RWPE2 (cell line): Measurements from ENCODE around the gene TXNIP.

ENCODE experiments used
- ATAC-seq: fragments of 200-7000 bp; cut with Tn5 transposase; 3 replicates; pipeline ENCODE4 v1.9.1; 2021; ENCODE audit warnings: low read depth
- DNase-seq: peaks from one replicate; pipeline ENCODE4 v3.0.0-alpha.2; 2020; ENCODE audit warnings: low spot score
- H3K27ac ChIP-seq: fragments of 450-650 bp; 2 replicates; pipeline ENCODE4 v1.5.1; 2017; ENCODE audit warnings: mild to moderate bottlenecking; ENCODE audit not compliant: poor library complexity, severe bottlenecking
- H3K27me3 ChIP-seq: fragments of 250-450 bp; sonication (Bioruptor Pico); 2 replicates; pipeline ENCODE4 v1.5.1; 2021; ENCODE audit warnings: mild to moderate bottlenecking, moderate library complexity; ENCODE audit not compliant: insufficient read depth, poor library complexity, severe bottlenecking
- H3K36me3 ChIP-seq: fragments of 250-450 bp; sonication (Bioruptor Pico); 2 replicates; pipeline ENCODE4 v1.5.1; 2020; ENCODE audit warnings: low read depth, mild to moderate bottlenecking, moderate library complexity
- H3K4me1 ChIP-seq: fragments of 250-450 bp; sonication (Bioruptor Pico); 2 replicates; pipeline ENCODE4 v1.5.1; 2021; ENCODE audit warnings: mild to moderate bottlenecking, moderate library complexity; ENCODE audit not compliant: insufficient read depth, poor library complexity, severe bottlenecking
- H3K4me3 ChIP-seq: fragments of 250-450 bp; sonication (Bioruptor Pico); 2 replicates; pipeline ENCODE4 v1.5.1; 2021; ENCODE audit warnings: mild to moderate bottlenecking, moderate library complexity; ENCODE audit not compliant: severe bottlenecking
- H3K9me3 ChIP-seq: fragments of 250-450 bp; sonication (Bioruptor Pico); 2 replicates; pipeline ENCODE4 v1.5.1; 2021; ENCODE audit warnings: mild to moderate bottlenecking, moderate library complexity; ENCODE audit not compliant: severe bottlenecking
- TF ChIP-seq, protein P1 (sequence below): fragments of 450-650 bp; IDR thresholded peaks from one replicate; pipeline ENCODE4 v1.5.1; 2017; ENCODE audit warnings: mild to moderate bottlenecking, moderate library complexity; ENCODE audit not compliant: poor library complexity, severe bottlenecking

The TXNIP gene

DNA sequence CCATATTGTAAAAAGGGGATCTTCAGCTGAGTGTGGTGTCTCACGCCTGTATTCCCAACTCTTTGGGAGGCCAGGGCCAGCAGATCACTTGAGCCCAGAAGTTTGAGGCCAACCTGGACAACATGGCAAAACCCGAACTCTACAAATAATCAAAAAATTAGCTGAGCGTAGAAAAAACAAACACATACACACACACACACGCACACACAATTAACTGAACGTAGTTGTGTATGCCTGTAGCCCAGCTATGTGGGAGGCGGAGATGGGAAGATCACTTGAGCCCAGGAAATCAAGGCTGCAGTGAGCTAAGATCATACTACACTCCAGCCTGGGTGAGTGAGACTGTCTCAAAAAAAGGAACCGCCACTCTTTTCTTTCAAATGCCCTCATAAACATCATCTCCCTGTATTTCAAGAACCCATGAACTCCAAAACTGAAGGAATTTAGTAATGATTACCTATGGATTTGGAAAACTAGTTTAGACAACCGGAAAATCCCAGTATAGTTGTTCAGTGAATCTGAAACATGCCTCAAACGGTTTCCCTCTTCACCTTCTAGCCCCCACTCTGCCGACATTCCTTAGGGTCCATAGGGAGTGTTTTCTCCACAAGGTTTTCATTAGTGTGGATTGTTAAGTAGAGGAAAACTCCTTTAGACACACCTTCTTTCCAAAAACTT, 4.5 kb downstream of the TXNIP start:
- no peak for DNase-seq
- Histone ChIP-seq H3K27me3 (no peaks in the 10 kb centered on the region), H3K4me1 (peaks cover 10% of the 10 kb centered on the region), H3K9me3 (no peaks in the 10 kb centered on the region), H3K27ac (peak overlapping the region; percentile 91), H3K4me3 (no peak overlapping the region), H3K36me3 (peaks cover 43% of the 10 kb centered on the region)
- TF ChIP-seq, protein P1, sequence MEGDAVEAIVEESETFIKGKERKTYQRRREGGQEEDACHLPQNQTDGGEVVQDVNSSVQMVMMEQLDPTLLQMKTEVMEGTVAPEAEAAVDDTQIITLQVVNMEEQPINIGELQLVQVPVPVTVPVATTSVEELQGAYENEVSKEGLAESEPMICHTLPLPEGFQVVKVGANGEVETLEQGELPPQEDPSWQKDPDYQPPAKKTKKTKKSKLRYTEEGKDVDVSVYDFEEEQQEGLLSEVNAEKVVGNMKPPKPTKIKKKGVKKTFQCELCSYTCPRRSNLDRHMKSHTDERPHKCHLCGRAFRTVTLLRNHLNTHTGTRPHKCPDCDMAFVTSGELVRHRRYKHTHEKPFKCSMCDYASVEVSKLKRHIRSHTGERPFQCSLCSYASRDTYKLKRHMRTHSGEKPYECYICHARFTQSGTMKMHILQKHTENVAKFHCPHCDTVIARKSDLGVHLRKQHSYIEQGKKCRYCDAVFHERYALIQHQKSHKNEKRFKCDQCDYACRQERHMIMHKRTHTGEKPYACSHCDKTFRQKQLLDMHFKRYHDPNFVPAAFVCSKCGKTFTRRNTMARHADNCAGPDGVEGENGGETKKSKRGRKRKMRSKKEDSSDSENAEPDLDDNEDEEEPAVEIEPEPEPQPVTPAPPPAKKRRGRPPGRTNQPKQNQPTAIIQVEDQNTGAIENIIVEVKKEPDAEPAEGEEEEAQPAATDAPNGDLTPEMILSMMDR, result no peak
- no peak for ATAC-seq

DNA sequence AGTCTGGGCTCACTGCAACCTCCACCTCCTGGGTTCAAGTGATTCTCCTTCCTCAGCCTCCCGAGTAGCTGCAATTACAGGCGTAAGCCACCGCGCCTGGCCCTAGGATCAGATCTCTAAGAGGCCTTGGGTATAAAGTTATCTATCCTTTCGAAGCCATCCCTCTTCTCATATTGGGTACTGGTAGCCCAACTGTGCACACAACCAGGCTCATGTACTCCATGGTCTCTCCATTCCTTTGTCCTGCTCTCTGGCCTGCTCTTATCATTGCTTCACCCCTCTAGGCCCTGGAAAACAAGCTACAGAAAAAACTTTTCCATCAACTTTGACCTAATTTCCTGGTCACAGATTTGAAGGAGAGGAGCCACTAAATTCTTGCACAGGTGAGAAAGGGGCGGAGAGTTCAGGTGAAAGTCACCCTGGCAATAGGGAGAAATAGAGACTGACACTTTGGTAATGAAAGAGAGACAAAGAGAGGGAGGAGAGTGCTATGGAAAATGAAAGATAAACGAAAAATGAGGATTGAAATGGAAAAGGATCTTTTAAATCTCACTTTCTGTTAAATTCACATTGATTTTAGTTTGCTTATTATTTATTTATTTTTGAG, 6.0 kb downstream of the TXNIP start:
- Histone ChIP-seq H3K4me1 (peaks cover 16% of the 10 kb centered on the region), H3K36me3 (peaks cover 35% of the 10 kb centered on the region), H3K27ac (no peak overlapping the region), H3K27me3 (no peaks in the 10 kb centered on the region), H3K9me3 (no peaks in the 10 kb centered on the region), H3K4me3 (no peak overlapping the region)
- TF ChIP-seq, protein P1, result no peak
- ATAC-seq (peak; percentile 8; the same call in 1 of the 3 replicates), DNase-seq (no peak)

DNA sequence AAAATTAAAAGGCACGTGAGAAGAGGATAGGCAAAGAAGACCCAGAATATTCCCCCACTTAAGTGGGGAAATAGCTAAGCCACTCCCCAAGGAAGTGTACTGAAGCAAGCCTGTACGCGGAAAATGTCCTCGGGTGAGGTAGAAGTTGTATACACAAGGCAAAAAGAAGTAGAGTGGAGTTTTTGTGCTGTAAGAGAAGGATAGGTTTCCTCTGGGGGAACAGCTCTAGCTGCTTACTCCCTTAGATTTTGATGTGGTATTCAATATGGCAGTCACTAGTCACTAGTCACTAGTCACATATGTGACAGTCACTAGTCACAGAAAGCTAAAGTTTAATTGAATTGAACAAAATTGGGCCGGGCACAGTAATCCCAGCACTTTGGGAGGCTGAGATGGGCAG, 7.6 kb downstream of the TXNIP start:
- H3K27ac ChIP-seq, result no peak overlapping the region
- H3K36me3 ChIP-seq, result peaks cover 19% of the 10 kb centered on the region
- TF ChIP-seq, protein P1, result no peak
- no peak overlapping the region for H3K4me3 ChIP-seq
- no peaks in the 10 kb centered on the region for H3K9me3 ChIP-seq
- no peak for DNase-seq
- peaks cover 23% of the 10 kb centered on the region for H3K4me1 ChIP-seq
- H3K27me3 ChIP-seq, result no peaks in the 10 kb centered on the region
- no peak for ATAC-seq

DNA sequence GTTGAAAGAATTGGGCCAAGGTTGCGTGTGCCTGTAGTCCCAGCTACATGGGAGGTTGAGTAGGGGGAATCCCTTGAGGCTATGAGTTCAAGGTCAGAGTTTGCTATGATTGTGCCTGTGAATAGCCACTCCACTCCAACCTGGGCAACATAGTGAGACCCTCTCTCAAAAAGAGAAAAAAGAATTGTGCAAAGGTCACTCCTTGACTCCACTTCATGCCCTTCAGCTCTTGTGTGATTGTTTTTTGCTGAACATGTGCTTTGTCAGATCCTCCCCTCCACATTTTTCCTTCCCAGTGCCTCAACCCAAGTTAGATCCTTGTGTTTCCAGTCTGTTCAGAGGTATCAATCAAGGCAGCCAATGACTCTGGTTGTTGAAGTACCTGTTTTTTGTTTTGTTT, 8.5 kb downstream of the TXNIP start:
- no peak overlapping the region for H3K27ac ChIP-seq
- peaks cover 15% of the 10 kb centered on the region for H3K4me1 ChIP-seq
- peaks cover 10% of the 10 kb centered on the region for H3K36me3 ChIP-seq
- ATAC-seq, result no peak
- TF ChIP-seq, protein P1, result no peak
- no peak overlapping the region for H3K4me3 ChIP-seq
- no peak for DNase-seq
- no peaks in the 10 kb centered on the region for H3K27me3 ChIP-seq
- no peaks in the 10 kb centered on the region for H3K9me3 ChIP-seq

DNA sequence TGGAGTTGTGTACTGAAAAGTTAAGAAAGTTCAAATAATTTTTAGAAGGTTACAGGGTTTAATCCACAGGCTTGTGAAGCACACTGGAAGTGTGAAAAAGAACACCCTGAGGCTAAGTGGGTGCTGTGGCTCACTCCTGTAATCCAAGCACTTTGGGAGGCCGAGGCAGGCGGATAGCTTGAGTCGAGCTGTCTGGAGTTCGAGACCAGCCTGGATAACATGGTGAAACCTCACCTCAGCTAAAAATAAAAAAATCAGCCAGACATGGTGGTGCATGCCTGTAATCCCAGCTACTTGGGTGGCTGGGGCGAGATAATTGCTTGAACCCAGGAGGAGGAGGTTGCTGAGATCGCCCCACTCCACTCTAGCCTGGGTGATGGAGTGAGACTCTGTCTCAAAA, 9.8 kb downstream of the TXNIP start:
- no peak overlapping the region for H3K4me3 ChIP-seq
- no peak for ATAC-seq
- DNase-seq, result no peak
- H3K9me3 ChIP-seq, result no peaks in the 10 kb centered on the region
- H3K36me3 ChIP-seq, result no peaks in the 10 kb centered on the region
- H3K4me1 ChIP-seq, result peaks cover 14% of the 10 kb centered on the region
- no peaks in the 10 kb centered on the region for H3K27me3 ChIP-seq
- TF ChIP-seq, protein P1, result no peak
- peak overlapping the region; percentile 56 for H3K27ac ChIP-seq
